GM12873 (cell line): Measurements from ENCODE around the gene SYT1.

Experiments
- CTCF ChIP-seq: IDR thresholded peaks from 2 replicates; pipeline ENCODE4 v1.5.1; 2012; ENCODE audit warnings: low read depth, mild to moderate bottlenecking, moderate library complexity, low read length, control low read depth; ENCODE audit not compliant: insufficient read depth; ENCODE audit errors: missing control alignments

SYT1 gene

DNA sequence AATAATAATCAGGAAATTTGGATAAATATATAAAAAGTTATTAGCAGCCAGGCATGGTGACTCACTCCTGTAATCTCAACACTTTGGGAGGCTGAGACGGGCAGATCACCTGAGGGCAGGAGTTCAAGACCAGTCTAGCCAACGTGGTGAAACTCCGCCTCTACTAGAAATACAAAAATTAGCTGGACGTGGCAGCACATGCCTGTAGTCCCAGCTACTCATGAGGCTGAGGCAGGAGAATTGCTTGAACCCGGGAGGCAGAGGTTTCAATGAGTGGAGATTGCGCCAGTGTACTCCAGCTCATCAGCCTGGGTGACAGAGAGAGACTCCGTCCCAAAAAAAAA lies 64.5 kb downstream of the SYT1 start:
- no peak for TF ChIP-seq CTCF

- no peak for TF ChIP-seq CTCF
Observed at GRCh38 chr12:78931466-78931990, 67.0 kb downstream of the SYT1 start.

GRCh38 chr12:78933014-78933413 lies 68.4 kb downstream of the SYT1 start:
- TF ChIP-seq CTCF: no peak

- TF ChIP-seq CTCF: no peak
Observed at GRCh38 chr12:78938341-78939084, 73.9 kb downstream of the SYT1 start.

DNA sequence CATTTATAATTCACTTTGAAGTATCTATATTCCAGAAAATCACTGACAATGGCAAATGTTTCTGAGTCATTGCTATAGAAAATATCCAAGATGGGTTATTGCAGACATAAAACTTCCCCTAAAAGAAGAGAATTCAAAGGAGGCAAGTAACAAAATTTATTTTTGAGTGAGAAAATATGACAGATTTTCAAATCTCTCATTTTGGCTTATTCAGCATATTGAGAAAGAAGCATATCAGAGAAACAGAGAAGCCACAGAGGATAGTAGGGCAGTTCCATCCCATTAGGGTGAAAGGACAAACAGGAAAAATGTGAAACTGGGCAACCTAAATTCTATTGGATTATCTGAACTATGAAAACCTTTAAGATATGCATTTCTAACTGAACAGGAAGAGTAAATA lies 85.0 kb downstream of the SYT1 start:
- TF ChIP-seq CTCF: no peak

DNA sequence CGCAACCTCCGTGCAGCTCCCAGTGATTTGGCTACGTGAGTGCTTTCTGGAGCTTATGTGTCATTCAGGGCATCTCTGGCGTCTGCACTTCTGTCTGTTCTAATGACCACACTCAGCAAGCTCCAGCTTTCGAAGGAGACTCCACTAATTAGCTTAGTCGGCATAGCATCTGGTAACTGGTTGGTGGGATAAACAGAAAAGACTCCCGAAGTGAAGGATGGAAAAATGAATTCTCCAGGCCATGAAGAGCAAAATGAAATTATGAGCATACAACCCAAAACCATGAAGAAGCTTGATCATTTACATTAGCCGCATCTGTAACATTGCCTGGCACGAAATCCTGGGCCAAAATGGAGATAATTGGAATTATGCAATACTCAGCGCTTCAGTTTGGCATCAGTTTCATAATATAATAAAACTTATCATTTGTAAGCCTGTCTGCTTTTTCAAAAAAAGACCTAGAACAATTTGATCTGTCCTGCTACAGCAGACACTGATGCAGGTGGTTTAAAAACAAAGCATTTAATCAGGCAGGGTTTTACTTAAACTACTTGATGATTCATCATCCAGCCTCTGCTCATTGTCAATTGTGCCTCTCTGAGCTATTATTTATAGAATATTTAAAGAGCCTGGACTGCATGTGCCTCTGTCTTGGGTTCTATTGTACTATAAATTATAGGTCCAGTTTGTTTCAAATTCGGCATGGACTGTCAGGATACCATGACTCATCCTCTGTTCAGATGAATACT lies 87.4 kb downstream of the SYT1 start:
- TF ChIP-seq CTCF: no peak

GRCh38 chr12:78952552-78952929 lies 88.0 kb downstream of the SYT1 start:
- TF ChIP-seq CTCF: no peak
